RPMI8226 (cell line): ENCODE measurements around the gene TIMM8A.
A peak's percentile ranks its signal among the peaks of the same experiment; 100 is the strongest.

Experiments used
- DNase-seq: peaks from one replicate; pipeline ENCODE4 v3.0.0-alpha.2; 2015

Gene TIMM8A, protein sequence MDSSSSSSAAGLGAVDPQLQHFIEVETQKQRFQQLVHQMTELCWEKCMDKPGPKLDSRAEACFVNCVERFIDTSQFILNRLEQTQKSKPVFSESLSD

DNA sequence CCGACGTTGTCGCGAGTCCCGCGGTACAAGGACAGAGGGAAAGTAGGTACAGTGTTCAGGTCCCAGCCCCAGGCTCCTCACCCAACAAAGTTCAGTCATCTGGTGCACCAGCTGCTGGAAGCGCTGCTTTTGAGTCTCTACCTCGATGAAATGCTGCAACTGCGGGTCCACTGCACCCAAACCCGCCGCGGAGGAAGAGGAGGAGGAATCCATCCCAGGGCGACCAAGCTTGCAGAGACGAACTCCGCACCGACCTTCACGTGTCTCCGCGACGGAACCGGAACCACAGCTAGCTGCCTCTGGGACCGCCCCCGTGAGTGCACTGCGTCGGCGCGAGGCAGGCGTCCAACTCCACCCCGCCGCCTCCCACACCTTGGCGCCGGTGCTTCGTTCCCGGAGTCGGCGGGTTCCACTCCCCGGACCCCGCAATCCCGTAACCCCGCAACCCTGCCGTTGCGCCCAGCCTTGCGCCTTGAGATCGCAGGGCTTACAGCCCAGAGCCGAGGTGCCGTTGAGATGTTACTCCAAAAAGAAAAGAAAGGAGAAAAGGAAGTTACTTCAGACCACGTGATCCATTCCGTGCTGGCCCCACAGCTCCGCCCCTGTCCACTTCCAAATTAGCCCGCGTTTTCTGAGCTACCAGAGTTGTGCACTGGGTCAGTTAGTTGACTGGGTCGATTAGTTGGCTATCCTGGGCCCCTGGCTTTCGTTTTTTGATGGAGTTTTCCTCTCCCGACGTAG, at the start of gene TIMM8A:
Gene TIMM8A, minus strand, starts transcription at position 291 of the 741 bp plus-strand sequence. Its CDS starts 78 bp downstream, at position 213.
- peak; percentile 88 for DNase-seq

DNA sequence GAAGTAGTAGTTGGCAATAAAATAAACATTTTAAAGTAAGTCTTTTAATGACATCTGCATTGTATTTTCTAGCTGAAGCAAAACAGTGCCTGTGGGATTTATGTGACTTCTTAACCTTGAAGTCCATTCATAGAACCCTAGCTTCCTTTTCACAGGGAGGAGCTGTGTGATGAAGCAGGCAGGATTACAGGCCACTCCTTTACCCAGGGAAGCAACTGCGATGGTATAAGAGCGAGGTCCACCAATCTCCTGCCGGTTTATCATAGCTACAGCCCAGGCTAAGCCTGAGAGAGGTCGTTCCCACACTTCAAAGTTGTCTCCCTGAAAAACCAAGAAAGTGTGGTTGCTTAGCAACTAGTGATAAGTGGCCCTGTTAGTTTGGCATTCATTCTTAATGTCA, 49.2 kb upstream of the TIMM8A start:
- DNase-seq = no peak

DNA sequence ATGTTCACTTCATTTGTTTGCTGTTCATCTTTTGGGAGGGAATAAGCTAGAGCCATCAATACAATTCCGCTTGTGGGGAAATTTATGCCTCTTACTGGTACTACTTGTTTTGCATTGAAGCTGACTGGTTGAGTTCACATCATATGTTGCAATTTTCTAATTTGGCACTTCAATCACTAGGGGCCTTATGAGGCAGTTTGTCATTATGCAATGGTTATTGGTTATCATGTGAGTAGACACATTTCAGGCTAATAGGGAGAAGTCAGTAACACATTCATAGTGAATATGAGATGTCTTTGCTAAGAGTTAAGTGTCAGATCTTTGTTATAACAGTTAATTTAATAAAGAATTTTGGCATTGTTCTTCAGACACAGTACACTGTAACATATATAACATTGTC, 47.2 kb upstream of the TIMM8A start:
- DNase-seq = no peak

DNA sequence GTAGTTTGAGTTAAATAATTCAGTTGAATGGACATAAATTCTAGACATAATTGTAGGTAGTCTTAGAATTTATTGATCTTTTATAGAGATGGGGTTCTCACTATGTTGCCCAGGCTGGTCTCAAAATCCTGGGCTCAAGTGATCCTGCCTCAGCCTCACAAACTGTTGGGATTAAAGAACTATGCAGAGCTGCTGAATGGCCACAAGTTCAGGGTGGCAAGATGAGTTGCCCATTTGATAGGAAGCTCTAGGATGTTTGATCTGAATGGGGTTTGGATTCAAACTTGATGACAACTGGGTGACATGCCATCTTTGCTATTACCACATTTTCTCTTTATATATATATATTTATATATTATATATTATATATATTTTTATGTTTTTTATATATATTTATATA, 45.8 kb upstream of the TIMM8A start:
- DNase-seq = no peak

DNA sequence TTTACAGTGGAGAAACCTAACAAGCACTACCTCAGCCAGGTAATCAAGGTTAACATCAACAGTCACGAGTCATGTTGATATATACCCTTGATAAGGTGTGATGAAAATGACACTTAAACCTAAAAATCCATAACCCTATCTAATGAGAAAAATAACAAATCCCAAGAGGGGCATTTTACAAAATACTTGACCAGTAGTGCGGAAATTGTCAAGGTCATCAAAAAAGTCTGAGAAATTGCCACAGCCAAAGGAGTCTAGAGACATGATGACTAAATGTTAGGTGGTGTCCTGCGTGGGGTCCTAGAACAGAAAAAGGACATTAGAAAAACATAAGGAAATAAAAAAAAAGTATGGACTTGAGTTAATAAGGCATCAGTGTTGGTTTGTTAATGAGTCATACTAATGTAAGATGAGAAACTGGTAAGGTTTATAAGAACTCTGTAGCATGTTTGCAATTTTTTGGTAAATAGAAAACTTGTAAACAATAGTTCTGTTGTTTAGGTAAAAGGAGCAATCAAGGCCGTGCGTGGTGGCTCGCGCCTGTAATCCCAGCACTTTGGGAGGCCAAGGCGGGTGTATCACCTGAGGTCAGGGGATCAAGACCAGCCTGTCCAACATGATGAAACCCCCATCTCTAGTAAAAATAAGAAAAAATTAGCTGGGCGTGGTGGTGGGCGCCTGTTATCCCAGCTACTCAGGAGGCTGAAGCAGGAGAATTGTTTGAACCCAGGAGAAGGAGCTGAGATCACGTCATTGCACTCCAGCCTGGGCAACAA, 45.2 kb upstream of the TIMM8A start:
- DNase-seq = no peak

DNA sequence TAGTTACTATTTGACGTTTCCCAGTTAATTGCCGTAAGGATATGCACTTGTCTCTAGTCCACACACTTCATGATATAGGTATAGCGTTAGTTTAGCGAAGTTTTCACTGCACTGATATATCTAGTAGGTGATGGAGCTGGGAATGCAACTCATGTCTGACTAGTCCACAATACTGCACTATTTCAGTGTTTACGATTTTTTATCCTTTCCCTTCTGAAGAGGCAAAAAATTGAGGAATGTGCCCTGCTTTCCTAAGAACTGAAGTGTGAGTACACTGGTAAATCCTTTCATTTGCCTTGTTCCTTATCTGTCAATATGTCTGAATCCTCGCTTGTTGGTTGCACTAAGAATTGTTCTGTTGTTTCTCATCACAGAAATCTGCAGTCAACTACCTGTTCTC, 43.3 kb upstream of the TIMM8A start:
- no peak for DNase-seq

DNA sequence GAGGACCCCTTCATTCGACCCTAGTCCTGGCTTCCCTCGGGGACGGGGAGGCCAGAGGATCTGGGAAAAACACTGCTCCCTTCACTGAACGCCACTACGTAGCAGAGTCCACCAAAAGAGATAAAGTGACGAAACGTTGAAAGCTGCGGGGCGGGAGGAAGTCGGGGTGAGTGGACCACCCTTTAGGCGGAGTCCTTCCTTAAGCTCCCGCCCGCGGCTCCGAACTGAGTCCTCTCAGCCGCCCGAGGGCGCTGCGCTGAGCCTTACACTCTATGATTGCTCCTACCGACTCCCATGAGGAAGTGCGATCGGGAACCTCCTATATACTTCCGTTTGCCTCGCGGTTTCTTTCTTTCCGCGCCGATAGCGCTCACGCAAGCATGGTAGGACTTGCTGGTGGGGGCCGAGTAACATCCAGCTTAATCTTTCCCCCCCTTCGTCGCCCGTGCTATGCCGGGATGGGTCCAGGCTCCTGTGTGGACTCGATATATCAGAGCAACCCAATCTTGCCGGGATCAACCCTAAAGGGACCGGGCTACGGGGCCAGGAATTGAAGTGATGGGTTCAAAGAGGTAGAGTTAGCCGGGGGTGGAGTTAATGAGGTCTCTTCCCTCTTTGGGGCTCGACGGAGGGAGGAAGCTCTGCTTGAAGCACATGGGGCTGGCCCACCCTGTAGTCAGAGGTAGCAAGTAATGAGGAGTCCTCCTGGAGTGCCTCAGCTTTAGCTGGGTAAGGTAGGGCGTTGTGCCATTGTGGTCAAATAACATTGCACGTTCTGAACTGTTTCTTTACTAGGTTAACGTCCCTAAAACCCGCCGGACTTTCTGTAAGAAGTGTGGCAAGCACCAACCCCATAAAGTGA, 42.4 kb upstream of the TIMM8A start, which contains the start of gene RPL36A:
Gene RPL36A, plus strand, starts transcription at position 348 of the 862 bp plus-strand sequence. Its CDS starts 33 bp downstream, at position 381.
- DNase-seq = peak; percentile 93

DNA sequence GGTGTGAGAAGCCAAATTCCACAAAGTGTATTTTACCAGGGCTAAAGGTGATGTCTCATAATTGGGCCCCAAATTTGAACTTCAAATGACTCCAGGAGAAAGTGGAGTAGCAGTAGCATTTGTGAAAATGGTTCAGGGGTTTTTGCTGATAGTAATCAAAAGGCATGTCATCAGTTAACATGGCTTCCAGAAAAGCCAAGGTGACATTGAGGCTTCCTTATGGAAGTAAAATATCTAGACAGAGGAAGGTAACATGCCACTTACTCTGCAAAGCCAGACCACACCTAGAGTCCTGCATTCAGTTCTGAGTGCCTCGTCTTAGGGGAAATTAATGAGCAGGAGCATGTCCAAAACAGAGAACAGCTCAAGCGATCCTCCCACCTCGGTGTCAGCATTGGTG, 40.1 kb upstream of the TIMM8A start:
- DNase-seq = no peak

DNA sequence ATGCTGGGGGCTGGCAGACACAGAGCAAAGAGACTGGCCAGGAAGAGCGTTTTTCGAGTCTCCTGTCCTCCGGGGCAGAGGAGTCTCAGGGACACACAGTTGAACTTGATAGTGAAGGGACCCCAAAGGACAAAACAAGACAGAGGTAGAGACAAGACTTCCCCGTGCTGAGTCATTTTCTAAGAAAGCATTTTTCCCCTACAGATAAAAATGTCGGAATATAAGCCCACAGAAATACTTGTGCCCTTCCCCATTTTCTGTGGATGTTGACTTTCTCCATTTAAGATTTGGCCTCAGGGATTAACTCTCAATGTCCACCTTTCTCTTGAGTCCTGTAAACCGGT, 38.0 kb upstream of the TIMM8A start:
- no peak for DNase-seq

DNA sequence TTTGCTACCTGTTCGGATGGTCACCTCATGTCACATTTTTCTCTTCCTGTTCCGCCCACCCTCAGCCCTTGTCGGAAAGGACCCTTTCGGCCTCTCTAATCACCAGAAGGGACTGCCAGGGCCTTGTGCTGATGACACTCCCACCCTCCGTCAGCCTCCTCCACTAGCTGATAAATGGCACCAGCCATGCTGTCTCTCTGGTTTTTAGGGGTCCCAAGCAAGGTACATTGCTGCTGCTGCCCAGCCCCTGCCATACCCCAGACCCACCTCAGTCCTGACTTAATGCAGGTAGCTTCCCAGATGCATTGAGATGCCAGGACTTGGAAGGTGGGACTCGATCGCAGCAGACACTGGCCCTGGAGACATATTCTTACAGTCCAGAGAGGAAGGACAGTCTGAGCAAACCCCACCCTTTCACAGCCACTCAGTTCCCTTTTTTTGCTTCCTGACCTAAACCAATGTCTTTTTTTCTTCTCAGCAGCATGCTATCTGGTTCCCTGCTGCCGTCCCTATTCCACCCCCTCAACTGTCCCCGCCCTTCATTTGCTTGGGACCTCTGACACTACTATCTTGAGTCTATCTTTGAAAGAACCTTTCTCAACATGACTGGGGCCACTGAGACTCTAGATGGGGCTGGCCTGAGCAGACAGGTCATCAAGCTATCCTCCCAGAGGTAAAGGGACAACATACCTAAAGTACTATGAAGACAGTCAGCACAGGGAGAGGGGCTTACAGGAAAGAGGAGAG, 37.4 kb upstream of the TIMM8A start, which contains the start of gene BTK:
Gene BTK, minus strand, starts transcription at position 397 of the 747 bp plus-strand sequence. CDS start 10,907 bp downstream, outside the sequence.
- DNase-seq = peak; percentile 62

DNA sequence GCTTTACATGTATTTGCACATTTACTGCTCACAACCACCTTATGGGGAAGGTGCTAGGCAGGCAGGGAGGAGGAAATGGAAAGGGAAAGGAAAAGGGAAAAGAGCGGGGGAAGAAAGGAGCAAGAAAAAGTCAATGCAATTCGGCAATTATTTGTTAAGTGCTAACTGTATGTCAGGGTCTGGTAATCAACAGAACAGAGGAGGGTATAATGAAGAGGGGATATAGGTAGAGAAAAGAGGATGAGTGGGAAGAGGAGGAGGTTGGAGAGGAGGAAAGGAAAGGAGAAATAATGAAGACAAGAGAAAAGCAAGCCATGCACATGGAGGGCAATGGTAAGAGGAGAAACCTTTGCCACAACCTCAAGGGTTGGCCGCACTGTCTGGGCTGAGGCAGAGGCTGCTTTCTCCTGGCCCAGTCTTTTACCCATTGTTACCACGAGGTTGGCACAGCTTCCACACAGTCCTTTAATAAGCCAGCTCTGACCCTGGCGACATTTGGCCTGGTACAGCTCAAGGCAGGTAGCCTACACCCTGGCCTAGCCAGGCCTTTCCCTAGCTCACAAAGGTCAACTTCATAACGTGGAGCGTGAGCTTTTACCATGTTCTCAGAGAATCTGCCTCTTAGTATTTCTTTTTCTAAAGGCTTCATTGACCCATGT, 36.6 kb upstream of the TIMM8A start:
- no peak for DNase-seq

DNA sequence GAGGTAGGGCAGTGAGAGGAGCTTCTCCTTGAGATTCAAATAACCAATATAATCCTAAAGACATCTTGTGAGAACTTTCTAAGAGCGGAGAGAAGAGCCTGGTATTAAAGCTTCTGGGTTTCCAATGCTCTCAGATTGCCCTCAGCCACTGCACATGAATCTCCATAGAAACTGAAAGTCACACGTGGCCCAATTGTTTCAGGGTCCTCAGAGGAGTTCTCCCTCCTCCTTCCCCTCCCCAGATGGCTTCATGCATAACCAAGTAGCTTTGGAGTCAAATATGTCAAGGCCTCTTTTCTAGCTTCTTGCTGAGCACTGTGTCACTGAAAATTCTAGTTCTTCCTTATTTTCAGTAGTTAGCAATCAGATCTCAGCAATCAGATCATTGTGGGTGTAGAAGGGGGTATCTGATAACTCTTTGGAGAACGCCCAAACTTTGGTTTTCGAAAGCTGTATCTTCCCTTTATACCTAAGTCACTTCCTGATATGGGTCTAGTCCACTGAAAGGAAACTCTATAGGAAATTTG, 35.2 kb upstream of the TIMM8A start:
- DNase-seq = peak; percentile 19

DNA sequence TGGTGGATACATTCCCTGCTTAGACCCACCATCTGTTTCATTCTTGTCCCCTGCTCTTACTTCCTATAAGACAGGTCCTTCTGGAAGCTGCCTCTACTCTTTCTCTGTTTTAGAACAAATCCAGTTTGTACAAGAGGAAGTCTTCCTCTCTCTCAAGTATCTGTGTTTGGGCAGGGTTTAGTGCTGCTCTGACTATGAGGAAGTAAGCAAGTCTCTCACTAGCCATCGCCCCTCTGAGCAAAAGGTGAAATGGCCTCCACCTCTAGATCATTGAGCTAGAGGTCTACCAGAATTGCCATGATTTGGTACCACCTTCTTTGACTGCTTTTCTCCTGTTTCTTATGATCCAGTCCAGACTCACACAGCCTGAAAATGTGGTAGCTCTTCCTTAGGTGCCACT, 29.0 kb upstream of the TIMM8A start:
- no peak for DNase-seq

DNA sequence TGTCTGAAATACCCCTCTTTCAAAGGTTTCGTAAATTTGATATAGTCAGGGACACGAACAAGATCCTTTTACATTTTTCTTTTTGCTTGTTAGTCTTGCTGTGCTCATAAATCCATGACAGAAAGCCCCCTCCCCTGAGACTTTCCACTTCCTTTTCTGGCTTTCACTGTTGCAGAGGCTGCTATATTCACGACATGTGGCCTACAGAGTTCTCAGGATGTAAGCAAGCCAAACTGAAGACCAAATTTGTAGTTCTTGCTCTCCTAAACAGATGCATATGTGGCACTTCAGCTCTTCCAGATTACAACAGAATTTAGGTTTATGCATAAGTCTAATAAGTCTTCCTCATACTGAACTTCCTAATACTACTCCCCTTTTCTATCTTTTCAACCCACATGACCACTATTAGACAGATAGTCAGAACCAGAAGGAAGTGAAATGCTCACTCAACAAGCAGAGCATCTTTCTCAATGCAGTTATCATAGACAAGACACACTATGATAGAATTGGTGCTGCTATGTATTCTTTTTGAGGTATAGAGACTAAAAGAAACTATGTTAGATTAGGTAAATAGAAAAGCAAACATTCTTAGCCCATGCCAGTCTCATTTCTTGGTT, 22.5 kb upstream of the TIMM8A start:
- DNase-seq = no peak

DNA sequence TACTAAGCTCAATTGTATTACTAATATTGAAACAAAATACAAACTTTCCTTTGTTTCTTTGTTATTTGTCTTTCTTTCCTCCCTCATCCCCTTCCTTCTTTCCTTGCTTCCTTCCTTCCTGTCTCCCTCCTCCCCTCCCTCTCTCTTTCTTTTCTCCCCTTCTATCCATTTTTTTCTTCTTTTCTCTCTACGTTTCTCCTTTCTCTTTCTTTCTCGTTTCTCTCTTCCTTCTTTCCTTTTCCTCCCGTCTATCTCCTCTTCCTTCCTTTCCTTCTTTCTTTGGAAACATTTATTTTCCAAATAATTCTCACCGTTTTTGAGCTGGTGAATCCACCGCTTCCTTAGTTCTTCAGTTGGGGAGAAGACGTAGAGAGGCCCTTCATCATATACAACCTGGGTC, 21.1 kb upstream of the TIMM8A start:
- no peak for DNase-seq

DNA sequence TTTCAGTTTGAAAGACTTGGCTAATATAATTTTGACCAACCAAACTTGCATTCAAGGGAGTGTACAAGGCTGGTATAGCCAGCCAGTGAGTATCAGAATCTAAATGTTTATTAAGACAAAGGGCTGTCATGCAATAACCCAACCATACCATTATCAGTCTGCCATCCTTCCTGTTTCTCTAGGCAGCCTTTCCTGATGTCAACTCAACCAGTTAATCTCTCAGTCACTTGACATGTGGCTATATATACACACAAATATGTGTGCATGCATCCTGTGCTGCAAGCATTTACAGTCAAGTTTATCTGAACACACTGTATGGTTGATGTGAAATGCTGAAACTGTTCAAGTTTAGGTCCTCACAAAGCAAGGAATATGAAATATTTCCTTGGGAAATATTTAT, 20.3 kb upstream of the TIMM8A start:
- no peak for DNase-seq

DNA sequence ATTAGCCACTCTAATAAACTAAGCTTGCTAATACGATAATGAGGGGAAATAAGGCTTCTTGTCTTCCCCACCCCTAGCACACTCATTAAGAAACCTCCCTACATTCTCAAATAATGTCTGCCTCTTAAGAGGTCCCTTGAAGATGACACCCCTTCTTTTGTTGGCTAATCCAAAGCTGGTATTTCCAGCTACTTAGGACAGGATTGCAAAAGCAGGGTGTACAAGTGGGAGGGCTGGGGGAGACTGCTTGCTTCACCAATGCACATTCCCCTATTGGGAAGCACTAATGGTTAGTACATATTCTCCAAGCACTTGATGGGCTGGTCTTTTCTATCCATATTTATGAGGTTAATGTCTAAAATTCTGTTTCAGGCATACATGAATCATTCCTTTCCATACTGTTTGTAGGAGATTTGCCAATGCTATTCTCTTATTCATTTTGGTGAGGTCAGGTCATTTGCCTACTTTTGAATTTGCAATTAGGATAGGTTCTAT, 16.8 kb upstream of the TIMM8A start:
- no peak for DNase-seq

DNA sequence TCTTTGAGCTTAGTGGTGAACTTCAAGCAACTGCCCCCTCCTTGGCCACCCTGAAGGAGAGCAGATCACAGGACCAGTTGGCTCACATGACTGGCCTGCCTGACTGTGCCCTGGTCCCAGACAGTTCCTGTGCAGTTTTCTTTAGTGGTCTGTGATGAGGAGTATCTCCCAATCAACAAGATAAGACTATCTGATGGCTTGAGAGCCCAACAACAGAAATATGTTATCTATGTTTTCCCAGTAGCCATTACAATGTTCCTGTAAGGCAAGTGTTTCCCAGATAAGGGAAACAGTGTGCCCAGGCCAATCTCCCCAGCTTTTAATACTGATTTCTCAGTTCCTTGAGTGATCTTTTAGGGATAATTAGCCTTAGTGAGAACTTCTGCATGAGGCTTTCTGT, 14.2 kb upstream of the TIMM8A start:
- no peak for DNase-seq

DNA sequence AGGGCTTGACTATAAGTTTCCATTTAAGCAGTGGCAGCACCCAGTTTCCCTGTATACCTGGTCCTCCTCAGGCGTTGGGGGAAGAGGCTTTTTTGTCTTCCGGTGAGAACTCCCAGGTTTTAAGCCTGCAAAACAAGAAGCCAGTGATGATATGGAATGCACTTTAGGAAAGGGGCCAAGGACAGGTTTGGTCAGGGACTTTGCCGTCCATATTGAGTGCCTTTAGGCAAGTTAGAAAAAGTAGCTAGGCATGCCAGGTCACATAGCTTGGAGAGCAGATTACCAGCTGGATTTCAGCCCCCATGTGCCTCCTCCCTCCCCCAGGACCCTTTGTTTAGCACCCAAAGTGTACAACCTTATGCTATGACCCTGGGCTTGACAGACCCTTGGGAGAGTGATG, 13.6 kb upstream of the TIMM8A start:
- no peak for DNase-seq

DNA sequence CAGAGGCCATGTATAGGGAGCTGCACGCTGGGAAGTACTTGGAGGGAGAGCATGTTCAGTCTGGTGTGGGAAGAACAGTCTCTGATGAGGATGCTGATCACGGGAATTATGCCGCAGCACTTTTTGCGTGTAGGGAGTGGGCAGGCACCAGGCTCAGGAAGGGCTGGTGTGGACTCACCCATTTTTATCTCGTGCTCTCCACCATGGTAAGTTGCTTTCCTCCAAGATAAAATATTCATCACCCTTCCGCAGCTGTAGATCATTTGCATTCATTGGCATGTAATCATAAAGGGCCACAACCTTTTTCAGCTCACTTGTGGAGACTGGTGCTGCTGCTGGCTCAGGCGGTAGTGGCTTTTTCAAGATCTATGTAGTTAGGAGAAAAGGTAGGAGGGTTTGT, 11.8 kb upstream of the TIMM8A start:
- DNase-seq = no peak

DNA sequence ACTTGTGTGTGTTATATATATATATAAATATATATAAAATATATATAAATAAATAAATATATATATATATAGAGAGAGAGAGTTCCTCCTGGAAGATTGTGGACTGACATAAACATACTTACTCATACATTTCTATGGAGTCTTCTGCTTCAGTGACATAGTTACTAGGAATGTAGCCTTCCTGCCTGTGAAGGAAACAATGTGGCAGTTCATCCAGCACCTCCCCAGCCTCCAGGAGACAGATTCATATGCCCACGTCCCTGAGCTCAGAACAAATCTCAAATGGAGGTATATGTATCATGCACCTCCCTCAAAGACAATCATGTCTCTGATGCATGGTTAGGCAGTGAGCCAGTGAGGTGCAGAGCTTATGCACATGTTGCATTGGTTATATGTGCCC, 11.4 kb upstream of the TIMM8A start:
- DNase-seq = no peak
